Fibroblast of mammary gland (primary cell): ENCODE measurements around the gene CSAG2.

ENCODE experiments used
- DNase-seq: peaks from one replicate; pipeline ENCODE4 v3.0.0-alpha.2; 2010; ENCODE audit warnings: low read depth
- H3K4me3 ChIP-seq: 2 replicates; pipeline ENCODE4 v1.5.1; 2011; ENCODE audit warnings: low read depth, mild to moderate bottlenecking, low read length, moderate library complexity; ENCODE audit not compliant: control insufficient read depth
- CTCF ChIP-seq: conservative IDR thresholded peaks from 2 replicates; pipeline ENCODE4 v1.5.1; 2011; ENCODE audit warnings: low read depth, low read length, inconsistent platforms; ENCODE audit not compliant: control insufficient read depth, insufficient read depth

Gene CSAG2

DNA sequence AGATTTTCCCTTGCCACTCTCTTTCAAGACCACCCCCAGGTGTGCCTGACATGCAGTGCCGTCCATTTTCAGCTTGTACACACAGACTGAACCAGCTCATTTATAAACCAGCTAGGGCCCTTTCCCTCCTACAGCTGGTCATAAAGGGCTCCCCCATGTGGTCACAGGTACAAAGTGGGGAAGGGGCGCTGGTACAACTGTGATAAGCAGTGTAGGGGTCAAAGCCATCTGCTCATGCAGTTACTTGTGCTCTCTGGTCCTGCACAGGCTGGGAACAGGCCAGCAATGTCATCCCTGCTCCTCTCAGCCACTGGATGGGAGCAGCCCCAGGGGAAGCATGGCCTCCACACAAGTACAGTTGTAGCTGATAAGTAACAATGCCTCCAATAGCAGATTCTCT is 50.8 kb downstream of the CSAG2 start:
- no peak for TF ChIP-seq CTCF
- H3K4me3 ChIP-seq, result no peak overlapping the region
- DNase-seq, result no peak
